AG09319 (cell line): Measurements from ENCODE around the gene PGAP1.
"Not testable (repeated sequence)": the region's sequence is repeated elsewhere in the genome, so short reads cannot be mapped to it uniquely, and the experiment has no call there.

Experiments
- DNase-seq: peaks from one replicate; pipeline ENCODE4 v3.0.0-alpha.2; 2010; ENCODE audit warnings: low read depth; ENCODE audit errors: extremely low read depth
- CTCF ChIP-seq: IDR thresholded peaks from 2 replicates; pipeline ENCODE4 v1.5.1; 2011; ENCODE audit warnings: low read depth, mild to moderate bottlenecking, inconsistent platforms, low read length, moderate library complexity

PGAP1 gene

DNA sequence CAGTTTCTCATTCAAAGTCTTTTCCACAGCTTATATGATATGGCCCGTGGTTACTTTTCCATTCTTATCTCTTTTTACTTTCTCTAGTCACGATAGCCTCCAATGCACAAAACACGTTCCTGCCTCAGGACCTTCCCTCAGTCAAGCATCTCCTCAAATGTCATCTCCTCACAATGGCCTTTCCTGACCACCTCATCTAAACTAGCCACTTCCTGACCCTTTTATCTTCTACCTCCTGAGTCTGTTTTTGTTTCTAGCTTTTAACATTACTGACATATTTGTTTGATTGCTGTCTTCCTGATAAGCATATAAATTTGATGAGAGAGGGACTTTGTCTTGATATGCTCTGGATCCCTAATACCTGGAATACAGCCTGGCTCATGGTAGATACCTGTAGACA, 7.6 kb downstream of the PGAP1 start:
- no peak for DNase-seq
- no peak for TF ChIP-seq CTCF

DNA sequence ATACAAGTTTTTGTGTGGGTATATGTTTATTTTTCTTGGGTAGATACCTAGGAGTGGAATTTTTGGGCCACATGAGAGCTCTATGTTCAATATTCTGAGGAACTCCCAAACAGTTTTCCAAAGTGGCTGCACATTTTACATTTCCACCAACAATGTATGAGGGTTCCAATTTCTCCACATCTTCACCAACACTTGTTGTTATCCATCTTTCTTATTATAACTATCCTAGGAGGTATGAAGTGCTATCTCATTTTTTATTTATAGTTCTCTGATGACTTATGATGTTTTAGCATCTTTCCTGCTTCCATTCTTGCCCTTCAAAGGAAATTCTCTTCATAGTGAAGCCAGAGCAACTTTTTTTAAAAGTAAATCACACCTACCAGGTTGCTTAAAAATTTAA, 8.7 kb downstream of the PGAP1 start:
- TF ChIP-seq CTCF, result no peak
- DNase-seq, result no peak

DNA sequence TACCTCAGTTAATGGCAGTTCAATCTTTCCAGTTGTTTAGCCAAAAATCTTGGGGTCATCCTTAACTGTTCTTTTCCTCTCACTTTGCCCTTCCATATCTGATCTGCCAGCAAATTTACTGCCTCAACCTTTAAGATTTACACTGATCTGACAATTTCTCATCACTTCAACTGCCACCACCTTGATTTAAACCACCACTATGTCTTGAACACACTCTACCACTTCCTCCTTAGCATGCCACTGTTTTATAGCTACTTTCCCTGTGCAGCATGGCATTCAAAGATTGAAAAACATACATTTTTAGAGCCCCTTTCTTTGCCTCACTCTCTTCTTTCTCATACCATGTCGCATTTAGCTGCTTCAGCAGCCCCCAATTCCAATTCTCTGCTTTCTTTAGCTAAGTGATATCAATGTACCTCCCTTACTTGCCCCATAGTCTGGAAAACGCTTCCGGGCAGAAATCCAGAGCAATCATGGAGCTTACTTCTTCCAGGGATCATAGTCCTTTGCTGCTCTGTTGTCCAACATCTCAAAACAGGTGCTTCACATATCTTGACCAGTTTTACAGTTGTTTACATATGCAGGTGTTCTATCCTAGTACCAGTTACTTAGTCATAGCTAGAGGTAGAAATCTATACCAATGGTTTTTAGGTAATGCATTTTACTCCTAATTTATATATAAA, 10.9 kb downstream of the PGAP1 start:
- no peak for DNase-seq
- TF ChIP-seq CTCF, result no peak

DNA sequence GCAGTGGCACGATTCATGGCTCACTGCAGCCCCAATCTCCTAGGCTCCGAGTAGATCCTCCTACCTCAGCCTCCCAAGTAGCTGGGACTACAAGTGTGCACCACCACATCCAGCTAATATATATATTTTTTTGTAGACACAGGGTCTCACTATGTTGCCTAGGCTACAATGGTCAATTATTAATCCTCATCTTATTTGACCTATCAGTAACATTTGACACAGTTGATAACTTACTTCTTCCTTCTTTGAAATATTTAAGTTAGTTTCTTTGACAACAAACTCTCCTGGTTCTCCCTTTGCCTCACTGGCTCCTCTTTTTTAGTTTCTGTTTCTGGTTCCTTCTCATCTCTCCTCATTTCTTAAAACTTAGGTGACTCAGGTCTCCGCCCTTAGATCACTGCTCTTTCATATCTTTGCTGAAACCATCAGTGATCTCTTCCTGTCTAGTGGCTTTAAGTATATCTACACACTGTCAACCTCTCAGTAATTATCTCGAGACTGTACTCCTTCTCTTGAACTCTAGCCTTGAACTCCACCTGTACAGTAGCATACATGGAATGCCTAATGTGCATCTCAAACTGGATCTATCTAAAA, 11.5 kb downstream of the PGAP1 start:
- TF ChIP-seq CTCF, result no peak

GRCh38 chr2:196913691-196914090, 12.8 kb downstream of the PGAP1 start:
- TF ChIP-seq CTCF, result no peak
- DNase-seq, result no peak

More for the DNA sequence above, 11.5 kb downstream of the PGAP1 start:
- DNase-seq, result no peak

GRCh38 chr2:196905365-196905764, 21.1 kb downstream of the PGAP1 start:
- DNase-seq, result not testable (repeated sequence)

GRCh38 chr2:196902828-196903227, 23.7 kb downstream of the PGAP1 start:
- TF ChIP-seq CTCF, result no peak
- no peak for DNase-seq

DNA sequence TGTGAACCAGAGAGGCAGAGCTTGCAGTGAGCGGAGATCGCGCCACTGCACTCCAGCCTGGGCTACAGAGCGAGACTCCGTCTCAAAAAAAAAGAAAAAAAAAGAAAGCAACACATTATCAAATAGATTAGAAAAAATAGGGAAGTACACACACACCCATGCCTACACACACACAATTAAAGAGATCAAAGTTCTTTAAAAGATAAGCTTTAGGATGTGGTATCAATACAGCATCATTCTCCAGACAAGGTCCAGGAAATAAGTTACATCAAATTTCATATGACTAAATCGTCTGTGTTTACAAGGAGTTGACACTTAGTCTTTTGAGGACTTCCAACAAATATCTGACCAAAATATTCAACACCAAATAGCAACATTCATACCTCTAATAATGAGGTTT, 25.7 kb downstream of the PGAP1 start:
- no peak for TF ChIP-seq CTCF
- DNase-seq, result no peak
